Measurements from ENCODE around the gene COL8A2. TPM values are rescaled to one million over a fixed set of nuclear protein-coding genes. Genes with fewer than 3 reads are reported as not detected.

The COL8A2 gene
- total and polyA plus RNA-seq, 2 donors (not counting 3 experiments of a cell fraction or from before 2014, with no cell fraction given): 1.2 to 1.3 TPM

- H3K27ac ChIP-seq (ENCODE audit: insufficient read depth, low read depth, low read length): no peak overlapping the region
- no peaks in the 10 kb centered on the region for H3K27me3 ChIP-seq (ENCODE audit: control insufficient read depth in 2 of 2, insufficient read depth in 2 of 2, low read length in 2 of 2)
- no peaks in the 10 kb centered on the region for H4K20me1 ChIP-seq (replicated peaks; ENCODE audit: control insufficient read depth, extremely low read depth, insufficient read depth, low read length)
- DNase-seq (ENCODE audit: low read depth, low spot score) (no peak), FAIRE-seq (peak; percentile 43)
- H3K4me1 ChIP-seq (ENCODE audit: control insufficient read depth, extremely low read depth, insufficient read depth, low read length): no peaks in the 10 kb centered on the region
- H3K9me3 ChIP-seq (replicated peaks; ENCODE audit: control insufficient read depth, insufficient read depth, low read length): no peaks in the 10 kb centered on the region
- H3K36me3 ChIP-seq (ENCODE audit: control insufficient read depth in 2 of 2, extremely low read depth in 1 of 2, insufficient read depth in 2 of 2, low read length in 2 of 2): no peaks in the 10 kb centered on the region
- ChIA-PET POLR2A (no interaction called here), CTCF (interaction anchor here (4.1 to 13.8 kb wide), 3 partner anchors 33 to 184 kb away, joined by 21 to 233 read pairs (median 42); no protein-coding TSS in a partner anchor)
- H3K79me2 ChIP-seq (ENCODE audit: control insufficient read depth, insufficient read depth, low read length): no peaks in the 10 kb centered on the region
- no peak overlapping the region for H3K4me3 ChIP-seq (replicated peaks in 1 of 3; ENCODE audit: insufficient read depth in 1 of 3, low read depth in 1 of 3, low read length in 3 of 3)
- H3K4me2 ChIP-seq (ENCODE audit: insufficient read depth, low read length): no peak overlapping the region
- dilution Hi-C loops (cut with MboI; ENCODE audit: extremely low pct_ligation_motif_present, low sequenced_read_pairs): no loop called here
- H2AFZ ChIP-seq (ENCODE audit: low read depth, low read length): no peak overlapping the region
- no TSS peak for BruUV-seq (replicated peaks)
- no peaks in the 10 kb centered on the region for H3K9me1 ChIP-seq (replicated peaks; ENCODE audit: control insufficient read depth, extremely low read depth, insufficient read depth, low read length)
- intact Hi-C loops (cut with micrococcal nuclease): no loop called here
- TF ChIP-seq FOS (IDR thresholded peaks at IDR 0.05; ENCODE audit: borderline replicate concordance, insufficient read depth, low read length) (no peak), MYC (IDR thresholded peaks at IDR 0.05; ENCODE audit: low read depth, low read length) (no peak), JUN (IDR thresholded peaks at IDR 0.05; ENCODE audit: borderline replicate concordance, insufficient read depth, insufficient read length, low read depth) (no peak), CTCF (IDR thresholded peaks at IDR 0.05; ENCODE audit: extremely low read depth in 1 of 2, insufficient read depth in 1 of 2, low read depth in 1 of 2, low read length in 2 of 2) (no peak), GATA2 (IDR thresholded peaks at IDR 0.05; ENCODE audit: insufficient read depth, insufficient read length, low read depth, low read length) (no peak), POLR2A (IDR thresholded peaks at IDR 0.05; ENCODE audit: low read depth, low read length) (no peak), POLR2AphosphoS5 (IDR thresholded peaks at IDR 0.05; ENCODE audit: insufficient read depth, low read depth, low read length) (no peak), MAX (IDR thresholded peaks at IDR 0.05; ENCODE audit: insufficient read depth, insufficient read length) (no peak)
- H3K9ac ChIP-seq (replicated peaks; ENCODE audit: extremely low read depth, insufficient read depth, low read length): no peak overlapping the region
These were observed 23.5 kb downstream of the COL8A2 start for GRCh38 chr1:36101546-36101945.

Data from endothelial cell of umbilical vein (primary cell).